NCI-H524 treated with DMSO at 0.1 percent for 48 hours (cell line): ENCODE data around the gene UGGT1.

Experiments used
- DNase-seq: peaks from one replicate; lab custom pipeline; 2025; lab: John Stamatoyannopoulos, UW

The UGGT1 gene

GRCh38 chr2:128219891-128220290 lies 128.9 kb downstream of the UGGT1 start:
- DNase-seq = no peak

GRCh38 chr2:128227862-128228261 lies 136.9 kb downstream of the UGGT1 start:
- DNase-seq = no peak

GRCh38 chr2:128228894-128229293 lies 137.9 kb downstream of the UGGT1 start:
- no peak for DNase-seq

GRCh38 chr2:128232965-128233789 lies 142.2 kb downstream of the UGGT1 start:
- no peak for DNase-seq

- no peak for DNase-seq
Measured at GRCh38 chr2:128233790-128234395, 142.9 kb downstream of the UGGT1 start.

- no peak for DNase-seq
Measured at GRCh38 chr2:128234613-128235012, 143.6 kb downstream of the UGGT1 start.

GRCh38 chr2:128235581-128235980 lies 144.6 kb downstream of the UGGT1 start:
- no peak for DNase-seq

- DNase-seq = no peak
Measured at GRCh38 chr2:128236491-128237035, 145.6 kb downstream of the UGGT1 start.

GRCh38 chr2:128237081-128237534 lies 146.1 kb downstream of the UGGT1 start:
- no peak for DNase-seq

- DNase-seq = no peak
Measured at GRCh38 chr2:128237911-128238697, 147.1 kb downstream of the UGGT1 start.

- no peak for DNase-seq
Measured at GRCh38 chr2:128241896-128242295, 150.9 kb downstream of the UGGT1 start.
